ENCODE data around the gene METTL27.

DNA sequence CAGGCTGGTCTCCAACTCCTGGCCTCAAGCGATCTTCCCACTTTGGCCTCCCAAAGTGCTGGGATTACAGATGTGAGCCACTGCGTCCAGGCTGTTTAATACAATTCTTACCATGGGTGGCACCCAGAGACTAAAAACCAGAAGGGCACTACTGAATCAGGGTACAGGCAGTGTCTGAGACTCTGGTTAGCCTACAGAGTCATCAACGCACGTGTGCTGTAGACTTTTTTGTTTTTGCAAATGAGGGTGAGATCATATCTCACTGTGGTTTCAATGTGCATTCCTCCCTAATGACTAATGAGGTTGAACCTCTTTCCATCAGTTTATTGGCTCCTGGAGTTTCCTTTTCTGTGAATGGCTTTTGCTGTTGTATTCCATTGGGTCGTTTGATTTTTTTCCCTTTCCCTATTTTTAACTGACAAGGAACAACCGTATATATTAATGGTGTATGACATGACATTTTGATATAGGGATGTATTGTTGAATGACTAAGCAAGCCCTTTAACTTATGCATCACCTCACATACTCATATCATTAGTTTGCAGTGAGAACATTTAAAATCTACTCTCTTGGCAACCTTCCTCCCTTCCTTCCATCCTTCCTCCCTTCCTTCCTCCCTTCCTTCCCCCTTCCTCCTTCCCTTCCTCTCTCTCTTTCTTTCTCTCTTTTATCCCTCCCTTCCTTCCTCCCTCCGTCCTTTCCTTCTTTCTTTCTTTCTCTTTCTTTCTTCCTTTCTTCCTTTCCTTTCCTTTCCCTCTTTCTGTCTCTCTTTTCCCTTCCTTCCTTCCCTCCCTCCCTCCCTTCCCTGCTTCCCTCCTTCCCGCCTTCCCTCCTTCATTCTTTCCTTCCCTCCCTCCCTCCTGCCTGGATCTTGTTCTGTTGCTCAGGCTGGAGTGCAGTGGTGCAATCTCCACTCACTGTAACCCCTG is 9.4 kb upstream of the METTL27 start:
- TF ChIP-seq CTCF (IDR thresholded peaks at IDR 0.05; ENCODE audit: insufficient read depth, low read length), result no peak
- TF ChIP-seq POLR2AphosphoS5 (IDR thresholded peaks at IDR 0.05; ENCODE audit: low read depth), result no peak
- no peak for TF ChIP-seq SPI1 (IDR thresholded peaks at IDR 0.05; ENCODE audit: borderline replicate concordance, low read depth)
